H1 (cell line): ENCODE measurements around the gene NSF. TPM values are rescaled to one million over a fixed set of nuclear protein-coding genes. Genes with fewer than 3 reads are reported as not detected.
A peak's percentile ranks its signal among the peaks of the same experiment; 100 is the strongest.

ENCODE experiments used
- CTCF ChIA-PET: fragments of 300-600 bp; sonication (Branson Sonifier 250); formaldehyde crosslinking; loops from one replicate; lab custom pipeline; 2021; ENCODE audit not compliant: partially characterized antibody; lab: Charles Lee
- POLR2A ChIA-PET: fragments of 300-600 bp; sonication (Branson Sonifier 250); formaldehyde crosslinking; loops from one replicate; lab custom pipeline; 2021; ENCODE audit warnings: inconsistent platforms; ENCODE audit not compliant: partially characterized antibody; lab: Charles Lee
- DNase-seq, 2 experiments: peaks; one replicate each; pipeline versions ENCODE4 v3.0.0 to v3.0.0-alpha.2; 2010 to 2022; ENCODE audit warnings: low spot score in 2 of 2, low read depth in 1 of 2, mixed read lengths in 1 of 2
- FAIRE-seq: peaks from 2 replicates; lab custom pipeline; 2011; peaks lifted over from hg19 to GRCh38; lab: Jason Lieb, UNC
- H2AFZ ChIP-seq: 2 replicates; pipeline ENCODE4 v1.8.1; 2012; ENCODE audit warnings: low read length, inconsistent platforms
- H2AK5ac ChIP-seq: 2 replicates; pipeline ENCODE4 v1.6.1; 2013; ENCODE audit warnings: low read depth, low read length
- H2BK120ac ChIP-seq: replicated peaks from 2 replicates; pipeline ENCODE3; 2013; ENCODE audit warnings: low read depth, low read length, inconsistent platforms
- H2BK12ac ChIP-seq: 2 replicates; pipeline ENCODE4 v1.6.1; 2013; ENCODE audit warnings: low read depth, low read length
- H2BK15ac ChIP-seq: 2 replicates; pipeline ENCODE4 v1.6.1; 2013; ENCODE audit warnings: low read length
- H2BK20ac ChIP-seq: 2 replicates; pipeline ENCODE4 v1.6.1; 2013; ENCODE audit warnings: low read length
- H2BK5ac ChIP-seq: 2 replicates; pipeline ENCODE4 v1.6.1; 2013; ENCODE audit warnings: low read depth, low read length
- H3K14ac ChIP-seq: 2 replicates; pipeline ENCODE4 v1.6.1; 2013; ENCODE audit warnings: inconsistent platforms; ENCODE audit not compliant: insufficient read length
- H3K18ac ChIP-seq: 2 replicates; pipeline ENCODE4 v1.6.1; 2013; ENCODE audit warnings: low read length; ENCODE audit errors: extremely low read depth
- H3K23ac ChIP-seq: 2 replicates; pipeline ENCODE4 v1.6.1; 2013; ENCODE audit warnings: inconsistent platforms; ENCODE audit not compliant: insufficient read length
- H3K23me2 ChIP-seq: 2 replicates; pipeline ENCODE4 v1.6.1; 2013; ENCODE audit warnings: low read depth, low read length
- H3K27ac ChIP-seq: 2 replicates; pipeline ENCODE4 v1.6.1; 2011; ENCODE audit warnings: low read depth, low read length, inconsistent platforms
- H3K27me3 ChIP-seq, 4 experiments: replicated peaks in 1 of 4; 1 replicate in 1 of 4; 2 replicates in 3 of 4; pipeline versions ENCODE4 v1.6.1 to v1.8.1; 2011 to 2013; ENCODE audit warnings: low read length in 3 of 4, mild to moderate bottlenecking in 3 of 4, inconsistent platforms in 2 of 4, mixed read lengths in 2 of 4, moderate library complexity in 1 of 4; ENCODE audit not compliant: control insufficient read depth in 3 of 4, insufficient read depth in 3 of 4; ENCODE audit errors: extremely low read depth in 1 of 4
- H3K36me3 ChIP-seq, 4 experiments: 2 replicates each; pipeline versions ENCODE4 v1.6.1 to v1.8.1; 2011 to 2013; ENCODE audit warnings: mild to moderate bottlenecking in 4 of 4, low read length in 3 of 4, moderate library complexity in 2 of 4, control low read depth in 1 of 4, inconsistent platforms in 1 of 4; ENCODE audit not compliant: insufficient read depth in 4 of 4, control insufficient read depth in 2 of 4
- H3K4ac ChIP-seq: replicated peaks from 2 replicates; pipeline ENCODE3; 2013; ENCODE audit warnings: low read length, low read depth, mixed read lengths, inconsistent platforms; ENCODE audit not compliant: insufficient read length
- H3K4me1 ChIP-seq, 4 experiments: replicated peaks in 1 of 4; 1 replicate in 1 of 4; 2 replicates in 3 of 4; pipeline versions ENCODE4 v1.6.1 to v1.8.1; 2011 to 2013; ENCODE audit warnings: low read length in 3 of 4, inconsistent platforms in 2 of 4, mixed read lengths in 1 of 4; ENCODE audit not compliant: insufficient read depth in 4 of 4, control insufficient read depth in 3 of 4
- H3K4me2 ChIP-seq, 2 experiments: 2 replicates each; pipeline versions ENCODE4 v1.6.1 to v1.8.1; 2011 to 2013; ENCODE audit warnings: low read depth in 2 of 2, low read length in 2 of 2, control low read depth in 1 of 2, inconsistent platforms in 1 of 2, mild to moderate bottlenecking in 1 of 2; ENCODE audit not compliant: insufficient read depth in 1 of 2
- H3K4me3 ChIP-seq, 4 experiments: fragments of 200-600, 300-600 bp in 1 of 4; sonication (generic), shearing (Covaris generic), sonication (Bioruptor Twin) in 1 of 4; 2 replicates each; pipeline versions ENCODE4 v1.5.1 to v1.8.1; 2011 to 2016; ENCODE audit warnings: low read length in 4 of 4, low read depth in 3 of 4, control low read depth in 2 of 4, inconsistent platforms in 2 of 4, mild to moderate bottlenecking in 2 of 4, mixed read lengths in 1 of 4, moderate library complexity in 1 of 4; ENCODE audit not compliant: insufficient read depth in 2 of 4; ENCODE audit errors: extremely low read depth in 1 of 4
- H3K56ac ChIP-seq: replicated peaks from 2 replicates; pipeline ENCODE3; 2013; ENCODE audit warnings: low read depth, mild to moderate bottlenecking, mixed read lengths, low read length, inconsistent platforms; ENCODE audit not compliant: insufficient read length
- H3K79me1 ChIP-seq: 2 replicates; pipeline ENCODE4 v1.6.1; 2013; ENCODE audit warnings: low read depth, low read length, control low read depth
- H3K79me2 ChIP-seq, 2 experiments: 2 replicates each; pipeline versions ENCODE4 v1.6.1 to v1.8.1; 2012 to 2013; ENCODE audit warnings: low read length in 2 of 2, mild to moderate bottlenecking in 2 of 2, inconsistent platforms in 1 of 2; ENCODE audit not compliant: insufficient read depth in 2 of 2, control insufficient read depth in 1 of 2
- H3K9ac ChIP-seq, 4 experiments: replicated peaks in 1 of 4; 1 replicate in 1 of 4; 2 replicates in 3 of 4; pipeline versions ENCODE4 v1.6.1 to v1.8.1; 2011 to 2013; ENCODE audit warnings: low read depth in 3 of 4, low read length in 3 of 4, control low read depth in 2 of 4, mild to moderate bottlenecking in 2 of 4, moderate library complexity in 2 of 4, inconsistent platforms in 1 of 4; ENCODE audit errors: extremely low read depth in 1 of 4
- H3K9me3 ChIP-seq, 2 experiments: 2 replicates each; pipeline versions ENCODE4 v1.6.1 to v1.8.1; 2012 to 2013; ENCODE audit warnings: mild to moderate bottlenecking in 2 of 2, moderate library complexity in 2 of 2, control low read depth in 1 of 2, inconsistent platforms in 1 of 2, low read depth in 1 of 2, low read length in 1 of 2, mixed read lengths in 1 of 2; ENCODE audit not compliant: insufficient read depth in 2 of 2
- H4K20me1 ChIP-seq, 2 experiments: replicated peaks in 1 of 2; 2 replicates each; pipeline versions ENCODE3 to v1.8.1; 2011 to 2013; ENCODE audit warnings: inconsistent platforms in 2 of 2, low read length in 2 of 2, mild to moderate bottlenecking in 1 of 2; ENCODE audit not compliant: insufficient read depth in 2 of 2, control insufficient read depth in 1 of 2
- H4K5ac ChIP-seq: 2 replicates; pipeline ENCODE4 v1.6.1; 2013; ENCODE audit warnings: low read length, low read depth, mixed read lengths, inconsistent platforms; ENCODE audit not compliant: insufficient read length
- H4K8ac ChIP-seq: 2 replicates; pipeline ENCODE4 v1.8.0; 2013; ENCODE audit warnings: mild to moderate bottlenecking, moderate library complexity, low read length, inconsistent platforms; ENCODE audit not compliant: insufficient read depth; ENCODE audit errors: extremely low read depth
- H4K91ac ChIP-seq: replicated peaks from 2 replicates; pipeline ENCODE3; 2013; ENCODE audit warnings: low read length, mixed read lengths, inconsistent platforms; ENCODE audit not compliant: insufficient read length
- BCL11A ChIP-seq, 2 experiments: IDR thresholded peaks; one replicate each; pipeline ENCODE4 v1.6.1; 2011; ENCODE audit warnings: low read depth in 2 of 2, low read length in 2 of 2, mild to moderate bottlenecking in 2 of 2
- CREB1 ChIP-seq: IDR thresholded peaks from 2 replicates; pipeline ENCODE4 v1.6.1; 2012; ENCODE audit warnings: inconsistent platforms
- EP300 ChIP-seq, 2 experiments: IDR thresholded peaks; 1 replicate in 1 of 2; 2 replicates in 1 of 2; pipeline ENCODE4 v1.6.1; 2011 to 2012; ENCODE audit warnings: low read depth in 2 of 2, low read length in 2 of 2, mild to moderate bottlenecking in 2 of 2, borderline replicate concordance in 1 of 2, inconsistent platforms in 1 of 2, moderate library complexity in 1 of 2
- JUN ChIP-seq: IDR thresholded peaks from 2 replicates; pipeline ENCODE4 v1.6.1; 2011; ENCODE audit warnings: low read depth, mild to moderate bottlenecking, improper control_type of control experiment, low read length
- JUND ChIP-seq: IDR thresholded peaks from 2 replicates; pipeline ENCODE4 v1.6.1; 2011; ENCODE audit warnings: mild to moderate bottlenecking, improper control_type of control experiment, low read length
- KDM4A ChIP-seq: IDR thresholded peaks from one replicate; pipeline ENCODE4 v1.7.1; 2012; ENCODE audit warnings: low read depth, mild to moderate bottlenecking, moderate library complexity, low read length, inconsistent platforms; ENCODE audit not compliant: severe bottlenecking
- MAX ChIP-seq: IDR thresholded peaks from 2 replicates; pipeline ENCODE4 v1.6.1; 2012; ENCODE audit warnings: inconsistent platforms
- RAD21 ChIP-seq, 2 experiments: IDR thresholded peaks in 1 of 2; conservative IDR thresholded peaks in 1 of 2; 2 replicates each; pipeline ENCODE4 v1.6.1; 2011; ENCODE audit warnings: low read depth in 2 of 2, low read length in 2 of 2, improper control_type of control experiment in 1 of 2, inconsistent platforms in 1 of 2, mild to moderate bottlenecking in 1 of 2, moderate library complexity in 1 of 2
- SIN3A ChIP-seq, 2 experiments: IDR thresholded peaks in 1 of 2; conservative IDR thresholded peaks in 1 of 2; 2 replicates each; pipeline ENCODE4 v1.6.1; 2011 to 2012; ENCODE audit warnings: low read length in 2 of 2, improper control_type of control experiment in 1 of 2, low read depth in 1 of 2, mild to moderate bottlenecking in 1 of 2
- SP1 ChIP-seq: IDR thresholded peaks from 2 replicates; pipeline ENCODE4 v1.6.1; 2011; ENCODE audit warnings: low read depth, low read length
- YY1 ChIP-seq: IDR thresholded peaks from 2 replicates; pipeline ENCODE4 v1.6.1; 2011; ENCODE audit warnings: low read depth, mild to moderate bottlenecking, low read length
- WGBS, 2 experiments: shearing (Covaris generic) in 1 of 2; methylation state at CpG; one replicate each; pipeline versions ENCODE4 v1.1.6 to v1.1.7; 2013 to 2015; ENCODE audit warnings: low lambda C conversion rate in 2 of 2, mixed read lengths in 2 of 2, inconsistent platforms in 1 of 2, low coverage in 1 of 2, missing lambda C conversion rate in 1 of 2; ENCODE audit not compliant: insufficient replicate concordance in 2 of 2, insufficient coverage in 1 of 2, insufficient read length in 1 of 2; ENCODE audit errors: extremely low coverage in 1 of 2, missing lambda C conversion rate in 1 of 2; 5-methylcytosine and 5-hydroxymethylcytosine counted together
- polyA plus RNA-seq, 7 experiments: library from polyadenylated mRNA; depleted of rRNA in 3 of 7; stranded (reverse) in 5 of 7; unstranded in 2 of 7; fragments of >200 nt in 5 of 7; fragments of 200-250 nt in 2 of 7; gene quantifications; 1 replicate in 5 of 7; 2 replicates in 1 of 7; 4 replicates in 1 of 7; pipeline versions ENCODE4 v1.2.1 to v1.2.3, GENCODE V29; 2011 to 2013; ENCODE audit warnings: missing spikeins in 2 of 7, mixed read lengths in 2 of 7
- total RNA-seq: library from RNA; stranded (reverse); fragmentation: NEBNext Ultra II Directional; extraction: Animal tissue kit (Norgen Biotek cat#: 25700); gene quantifications from 2 replicates; pipeline ENCODE4 v1.2.1, GENCODE V29; 2021

NSF gene
- total and polyA plus RNA-seq, 2 of the 8 experiments (the other 6 are each of a cell fraction or from before 2014, with no cell fraction given), result 13.0 to 27.7 TPM

- Histone ChIP-seq H2BK5ac (no peak overlapping the region), H3K79me1 (no peaks in the 10 kb centered on the region), H3K4me3 (peak overlapping the region in 2 of 4 experiments; percentile 20 to 46; a peak in 3 of 8 replicates), H3K27me3 (no peaks in the 10 kb centered on the region), H2AFZ (no peak overlapping the region), H3K23ac (no peak overlapping the region), H2BK20ac (no peak overlapping the region), H2BK12ac (no peak overlapping the region), H3K4ac (no peak overlapping the region), H3K56ac (no peak overlapping the region), H3K27ac (no peak overlapping the region), H4K20me1 (no peaks in the 10 kb centered on the region), H3K18ac (no peak overlapping the region), H3K79me2 (no peaks in the 10 kb centered on the region), H3K14ac (no peak overlapping the region), H3K23me2 (no peaks in the 10 kb centered on the region), H4K8ac (no peak overlapping the region), H3K4me2 (peak overlapping the region; percentile 44 to 66), H3K4me1 (peaks cover 2 to 14% (median 4%) of the 10 kb centered on the region in 4 experiments), H3K36me3 (no peaks in the 10 kb centered on the region), H3K9ac (no peak overlapping the region; a peak in 1 of 7 replicates), H3K9me3 (no peaks in the 10 kb centered on the region), H2BK15ac (no peak overlapping the region), H4K91ac (no peak overlapping the region), H2AK5ac (no peak overlapping the region), H4K5ac (no peak overlapping the region), H2BK120ac (no peak overlapping the region)
- 22% methylated on average over 7 of the region's 7 CpGs; no CpG with 5 or more reads in 1 of the 2 experiments for WGBS, 2 experiments
- POLR2A ChIA-PET, result interaction anchor here (1.2 kb wide), 1 partner anchor 13 kb away, joined by 3 read pairs; no protein-coding TSS in a partner anchor
- DNase-seq (peak; percentile 10 to 71), FAIRE-seq (peak; percentile 80)
- CTCF ChIA-PET, result interaction anchor here (0.8 to 1.8 kb wide), 4 partner anchors 31 to 51 kb away, joined by 3 to 7 read pairs (median 4); no protein-coding TSS in a partner anchor
- TF ChIP-seq RAD21 (IDR thresholded peaks at IDR 0.05 in 1 of 2, conservative IDR thresholded peaks at IDR 0.05 in 1 of 2; ENCODE audit: low read depth in 2 of 2, low read length in 2 of 2), result no peak
- TF ChIP-seq YY1, result no peak
- peak; percentile 75 to 92; a peak in 2 of 4 replicates for TF ChIP-seq SIN3A (conservative IDR thresholded peaks at IDR 0.05 in 1 of 2, IDR thresholded peaks at IDR 0.05 in 1 of 2; ENCODE audit: low read depth in 1 of 2, low read length in 2 of 2)
- peak; percentile 75 for TF ChIP-seq MAX
- no peak for TF ChIP-seq BCL11A (IDR thresholded peaks at IDR 0.05; ENCODE audit: low read depth in 2 of 2, low read length in 2 of 2)
- peak; percentile 63; the same call in 1 of the 2 replicates for TF ChIP-seq JUND
- TF ChIP-seq KDM4A, result no peak
- 0 out of 2 replicates have a peak, but pooled peaks have one; percentile 39 for TF ChIP-seq CREB1
- TF ChIP-seq JUN, result no peak
- peak in 1 of 2 experiments; percentile 91; a peak in 1 of 3 replicates for TF ChIP-seq EP300 (IDR thresholded peaks at IDR 0.05; ENCODE audit: borderline replicate concordance in 1 of 2, low read depth in 2 of 2, low read length in 2 of 2)
- TF ChIP-seq SP1, result peak; percentile 61; the same call in 1 of the 2 replicates
These were observed 142.4 kb downstream of the NSF start for GRCh38 chr17:46732754-46733398.
